Measurements from ENCODE around the gene PLOD1.
"Not testable (repeated sequence)": the region's sequence is repeated elsewhere in the genome, so short reads cannot be mapped to it uniquely, and the experiment has no call there.

The PLOD1 gene

DNA sequence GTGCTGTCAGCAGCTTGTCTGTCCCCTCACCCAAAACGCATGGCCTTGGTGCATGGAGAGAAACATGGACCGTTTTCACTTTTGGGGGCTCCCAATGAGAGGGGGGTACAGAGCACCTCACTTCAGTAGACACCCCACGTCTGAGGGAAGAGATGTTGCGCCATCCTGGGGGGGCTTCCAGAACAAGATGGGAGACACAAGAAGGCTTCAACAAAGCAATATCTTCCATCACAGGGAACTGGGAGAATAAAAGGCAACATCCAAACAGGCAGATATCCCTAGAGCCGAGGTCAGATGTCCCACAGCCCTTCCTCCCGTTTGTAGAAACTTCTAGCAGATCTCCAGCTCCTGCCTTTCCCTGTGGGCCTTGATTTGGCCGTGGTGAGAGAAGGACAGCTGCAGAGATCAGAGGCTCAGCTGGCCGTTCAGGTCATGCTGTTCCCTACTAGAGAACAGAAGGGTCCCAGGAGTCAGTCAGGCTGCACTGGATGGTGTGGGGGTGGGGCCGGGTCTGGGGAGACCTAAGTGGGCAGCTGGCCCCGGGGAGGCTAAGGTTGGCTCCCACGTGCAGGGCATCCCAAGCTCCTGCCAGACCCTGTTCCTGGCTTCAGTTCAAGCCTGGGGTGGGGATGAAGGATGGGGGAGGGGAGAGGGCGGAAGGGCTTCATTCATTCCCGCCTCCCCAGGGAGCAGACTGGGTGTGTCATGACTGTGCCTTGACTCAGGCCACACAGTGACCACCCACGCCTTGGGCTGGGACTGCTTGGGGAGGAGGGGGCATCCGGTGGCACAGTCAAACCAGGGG lies 4.4 kb downstream of the PLOD1 start:
- no peak for DNase-seq (ENCODE audit: low spot score)

DNA sequence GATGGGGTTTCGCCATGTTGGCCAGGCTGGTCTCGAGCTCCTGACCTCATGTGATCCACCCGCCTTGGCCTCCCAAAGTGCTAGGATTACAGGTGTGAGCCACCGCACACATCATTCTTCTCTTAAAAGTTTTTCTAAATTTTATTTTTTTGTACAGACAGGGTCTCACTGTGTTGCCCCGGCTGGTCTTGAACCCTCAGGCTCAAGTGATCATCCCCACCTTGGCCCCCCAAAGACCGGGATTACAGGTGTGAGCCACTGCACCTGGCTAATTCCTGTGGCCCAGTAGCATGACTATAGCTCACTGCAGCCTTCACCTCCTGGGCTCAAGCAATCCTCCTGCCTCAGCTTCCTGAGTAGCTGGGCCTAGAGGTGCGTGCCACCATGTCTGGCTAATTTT lies 5.3 kb downstream of the PLOD1 start:
- not testable (repeated sequence) for DNase-seq (ENCODE audit: low spot score)

DNA sequence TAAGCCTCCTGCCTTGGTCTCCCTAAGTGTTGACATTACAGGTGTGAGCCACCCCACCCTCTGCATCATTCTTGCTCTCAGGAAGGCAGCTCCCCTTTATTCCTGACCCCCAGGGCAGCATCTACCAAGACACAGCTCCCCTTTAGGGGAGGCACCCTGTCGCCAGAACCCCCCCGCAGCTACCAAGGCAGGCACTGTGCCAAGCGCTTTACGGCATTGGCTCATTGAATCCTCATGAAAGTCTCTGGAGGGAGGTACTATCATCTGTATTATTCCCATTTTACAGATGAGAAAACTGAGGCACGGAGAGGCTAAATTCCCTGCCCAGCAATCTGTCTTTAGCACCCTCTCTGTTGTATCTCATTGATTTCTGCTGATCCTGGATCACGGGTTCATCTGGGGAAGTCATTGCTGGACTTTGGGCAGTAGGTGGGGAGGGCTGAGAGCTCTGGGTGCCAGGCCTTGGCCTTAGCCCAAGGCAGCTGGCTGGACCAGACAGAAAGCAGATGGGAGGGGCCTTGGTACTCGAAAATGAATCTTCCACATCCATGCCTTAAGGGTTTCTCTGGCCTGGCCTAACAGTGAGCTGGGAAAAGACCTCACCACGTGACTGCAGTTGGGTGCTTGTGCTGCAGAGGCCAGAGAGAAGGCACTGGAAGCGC lies 5.9 kb downstream of the PLOD1 start:
- DNase-seq (ENCODE audit: low spot score), result no peak

DNA sequence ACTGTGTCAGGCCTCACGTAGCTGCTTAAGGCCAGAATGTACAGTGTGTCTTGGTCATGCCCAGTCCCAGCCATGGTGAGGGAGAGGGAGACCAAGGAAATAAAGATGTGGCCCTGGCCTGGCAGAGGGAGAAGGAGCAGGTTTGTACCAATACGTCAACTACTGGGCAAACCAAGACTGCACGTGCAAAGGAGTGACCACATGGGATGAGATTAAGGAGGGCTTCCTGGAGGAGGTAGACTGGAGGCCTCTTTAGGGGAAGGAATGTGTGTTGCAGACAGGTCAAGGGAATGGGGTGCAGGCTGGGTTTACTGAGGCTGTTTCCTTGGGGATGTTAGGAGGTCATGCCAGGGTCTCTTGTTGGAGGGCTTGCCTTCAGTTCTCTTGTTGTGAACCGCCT lies 7.8 kb downstream of the PLOD1 start:
- DNase-seq (ENCODE audit: low spot score), result no peak

DNA sequence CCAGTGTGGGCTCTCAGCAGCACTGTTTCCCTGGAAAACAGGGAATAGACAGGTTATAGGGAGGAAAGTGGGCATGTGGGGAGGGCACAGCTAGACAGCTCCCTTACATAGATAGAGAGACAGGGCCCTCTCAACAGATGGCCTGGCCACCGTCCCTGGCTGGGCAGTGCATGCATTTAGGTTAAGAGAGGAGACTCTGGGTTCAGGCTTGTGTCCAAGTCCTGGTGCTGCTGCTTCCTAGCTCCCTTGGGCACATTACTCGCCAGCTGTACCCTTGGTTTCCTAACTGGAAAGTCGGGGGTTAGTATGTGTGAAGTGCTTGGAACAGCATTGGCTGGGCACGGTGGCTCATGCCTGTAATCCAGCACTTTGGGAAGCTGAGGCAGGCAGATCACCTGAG lies 9.1 kb downstream of the PLOD1 start:
- no peak for DNase-seq (ENCODE audit: low spot score)

DNA sequence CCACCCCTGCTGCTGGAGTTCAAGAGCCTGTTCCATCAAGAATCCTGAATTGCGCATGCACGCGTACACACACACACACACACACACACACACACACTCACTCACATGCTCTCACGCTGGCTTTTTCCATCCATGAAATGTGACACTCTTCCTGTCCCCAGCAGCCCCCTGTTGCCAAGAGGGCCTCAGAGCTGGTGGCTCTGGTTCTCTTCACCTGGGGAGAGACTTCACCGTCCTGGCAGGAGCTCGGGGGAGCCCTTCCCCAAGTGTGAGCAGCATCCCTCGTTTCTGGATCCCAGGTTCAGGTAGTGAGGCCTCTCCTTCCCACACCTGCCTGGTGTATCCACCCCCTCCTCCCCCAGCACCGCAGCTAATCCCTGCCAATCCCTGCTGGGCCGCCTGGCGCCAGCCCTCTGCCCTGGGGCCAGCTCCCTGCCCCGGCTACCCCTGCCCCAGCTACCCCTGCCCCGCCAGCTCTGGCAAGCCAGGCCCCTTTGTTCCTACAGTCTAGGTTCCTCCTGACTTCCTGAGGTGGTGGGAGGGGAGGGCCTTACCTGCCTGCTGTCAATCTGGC lies 9.9 kb downstream of the PLOD1 start:
- DNase-seq (ENCODE audit: low spot score), result peak; percentile 65

DNA sequence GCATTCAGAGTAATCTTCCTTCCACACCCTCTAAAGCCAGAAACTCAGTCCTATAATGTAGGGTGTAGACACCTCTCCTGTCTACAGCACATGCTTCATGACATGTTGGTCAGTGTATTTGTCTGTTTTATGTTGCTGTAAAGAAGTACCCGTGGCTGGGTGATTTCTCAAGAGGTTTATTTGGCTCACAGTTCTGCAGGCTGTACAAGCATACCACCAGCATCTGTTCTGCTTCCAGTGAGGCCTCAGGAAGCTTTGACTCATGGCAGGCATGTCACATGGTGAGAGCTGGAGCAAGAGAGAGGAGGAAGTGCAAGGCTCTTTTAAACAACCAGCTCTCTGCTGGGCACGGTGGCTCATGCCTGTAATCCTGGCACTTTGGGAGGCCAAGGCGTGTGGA lies 12.1 kb downstream of the PLOD1 start:
- no peak for DNase-seq (ENCODE audit: low spot score)

DNA sequence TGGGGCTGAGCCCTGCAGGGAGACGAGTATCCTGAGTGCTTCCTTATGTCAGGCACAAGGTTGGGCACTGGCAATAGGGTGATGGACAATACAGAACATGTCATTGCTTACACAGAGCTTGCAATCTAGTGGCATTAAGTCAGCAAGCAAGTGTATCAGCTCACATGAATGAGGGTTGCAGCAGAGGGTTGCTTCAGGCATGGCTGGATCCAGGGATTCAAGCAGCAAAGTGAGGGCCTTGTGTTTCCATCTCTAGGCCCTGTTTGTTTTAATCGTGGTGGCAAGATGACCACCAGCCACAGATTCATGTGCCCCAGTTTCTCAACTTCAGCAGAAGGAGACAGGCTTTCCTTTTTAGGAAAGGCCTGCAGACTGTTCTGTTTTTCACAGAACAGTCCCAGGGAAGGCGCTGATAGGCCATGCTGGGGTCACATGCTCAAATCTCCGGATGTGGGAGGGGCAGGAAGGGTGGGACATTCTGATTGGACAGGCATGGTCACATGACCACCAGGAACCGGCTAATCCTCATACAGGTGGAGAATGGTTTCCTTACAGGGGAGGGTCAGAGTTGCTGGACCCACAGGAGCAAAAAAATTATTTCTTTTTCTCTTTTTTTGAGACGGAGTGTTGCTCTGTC lies 14.4 kb downstream of the PLOD1 start:
- DNase-seq (ENCODE audit: low spot score), result peak; percentile 57

DNA sequence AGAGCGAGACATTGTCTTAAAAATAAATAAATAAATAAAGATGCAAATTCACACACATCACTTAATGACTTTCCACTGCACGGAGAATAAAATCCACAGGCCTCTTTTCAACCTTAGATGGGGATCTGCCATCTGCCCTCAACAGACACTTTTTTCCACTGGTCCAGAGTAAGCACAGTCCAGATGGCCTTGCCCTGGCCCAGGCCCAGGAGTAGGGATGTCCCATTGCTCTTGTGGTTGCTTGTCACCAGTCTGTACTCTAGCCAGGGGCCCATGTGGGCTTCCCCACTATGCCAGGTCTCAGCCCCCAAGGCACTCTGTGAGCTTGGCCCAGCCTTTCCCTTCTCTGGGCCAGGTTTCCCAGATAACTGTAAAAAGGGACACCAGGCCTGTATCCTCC lies 17.4 kb downstream of the PLOD1 start:
- no peak for DNase-seq (ENCODE audit: low spot score)

DNA sequence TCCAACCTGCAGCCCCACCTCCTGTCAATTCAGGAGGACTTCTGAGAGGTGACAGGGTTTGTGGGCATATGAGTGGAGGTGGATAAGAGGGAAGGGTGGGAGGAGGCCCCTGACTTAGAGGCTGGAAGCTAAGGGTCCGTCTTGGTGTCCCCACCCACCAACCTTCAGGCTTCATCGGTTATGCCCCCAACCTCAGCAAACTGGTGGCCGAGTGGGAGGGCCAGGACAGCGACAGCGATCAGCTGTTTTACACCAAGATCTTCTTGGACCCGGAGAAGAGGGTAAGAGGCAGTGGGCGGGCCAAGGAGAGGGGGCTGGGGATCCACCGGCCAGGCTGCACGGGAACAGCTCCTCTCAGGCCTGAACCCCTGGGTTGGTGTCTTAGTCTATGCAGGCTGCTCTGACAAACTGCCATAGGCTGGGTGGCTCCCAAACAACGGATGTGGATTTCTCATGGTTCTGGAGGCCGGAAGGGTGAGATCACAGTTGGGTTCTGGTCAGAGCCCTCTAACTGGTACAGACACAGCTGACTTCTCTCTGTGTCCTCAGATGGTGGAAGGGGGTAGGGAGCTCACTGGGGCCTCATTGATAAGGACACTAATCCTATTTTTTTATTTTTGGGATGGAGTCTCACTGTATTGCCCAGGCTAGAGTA lies 18.1 kb downstream of the PLOD1 start:
- DNase-seq (ENCODE audit: low spot score), result no peak

DNA sequence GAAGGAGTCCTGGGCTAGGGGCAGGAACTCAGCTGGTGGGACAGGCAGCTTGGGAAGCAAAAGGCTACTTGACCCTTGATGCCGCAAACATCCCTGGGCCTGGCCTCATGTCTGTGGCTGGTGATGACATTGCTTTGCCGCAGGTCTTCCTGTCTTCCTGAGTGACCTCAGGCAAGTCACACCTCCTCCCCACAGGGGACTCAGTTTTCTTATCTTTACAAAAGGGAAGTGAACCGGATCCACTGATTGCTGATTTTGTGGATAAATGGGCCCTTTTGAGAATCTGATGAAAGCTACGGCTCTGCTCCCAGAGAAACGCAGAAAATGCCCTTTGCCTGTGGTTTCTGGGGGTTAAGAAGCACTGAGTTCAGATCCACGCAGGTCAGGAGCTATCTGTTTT lies 20.7 kb downstream of the PLOD1 start:
- DNase-seq (ENCODE audit: low spot score), result no peak

DNA sequence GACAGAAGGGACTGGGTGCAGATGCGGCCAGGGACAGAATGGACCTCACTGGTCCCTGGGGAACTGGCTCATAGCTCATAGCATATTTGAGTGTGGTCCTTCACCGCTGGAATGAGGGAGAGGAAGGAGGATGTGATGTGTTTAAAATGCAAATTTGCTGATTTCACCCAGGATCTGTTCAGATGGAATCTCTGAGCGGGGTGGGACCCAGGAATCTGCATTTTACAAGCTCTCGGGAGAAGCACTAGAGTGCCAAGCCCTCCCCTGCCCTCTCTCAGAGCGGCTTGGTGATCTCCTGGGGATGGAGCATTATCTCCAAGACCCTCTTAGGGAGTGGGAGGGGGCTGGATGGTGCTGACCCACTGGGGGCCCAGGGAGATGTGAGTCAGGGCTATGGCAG lies 22.9 kb downstream of the PLOD1 start:
- no peak for DNase-seq (ENCODE audit: low spot score)

DNA sequence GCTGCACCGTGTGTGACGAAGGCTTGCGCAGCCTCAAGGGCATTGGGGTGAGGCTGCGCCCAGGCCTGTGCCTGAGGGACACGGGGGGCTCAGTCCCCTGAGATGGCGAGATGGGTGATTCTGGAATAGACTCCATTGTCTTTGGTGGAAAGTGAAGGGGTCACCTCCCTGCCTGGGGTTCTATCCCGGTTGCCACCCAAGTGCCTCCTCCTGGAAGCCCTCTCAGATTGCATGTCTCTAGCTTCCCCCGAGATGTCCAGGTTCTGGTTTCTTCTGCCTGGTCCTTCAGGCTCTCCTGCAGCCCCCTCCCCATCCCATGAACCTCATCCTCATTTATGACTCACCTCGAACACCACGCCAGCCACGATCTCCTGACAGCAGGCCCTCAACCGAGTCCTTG lies 23.4 kb downstream of the PLOD1 start:
- no peak for DNase-seq (ENCODE audit: low spot score)

DNA sequence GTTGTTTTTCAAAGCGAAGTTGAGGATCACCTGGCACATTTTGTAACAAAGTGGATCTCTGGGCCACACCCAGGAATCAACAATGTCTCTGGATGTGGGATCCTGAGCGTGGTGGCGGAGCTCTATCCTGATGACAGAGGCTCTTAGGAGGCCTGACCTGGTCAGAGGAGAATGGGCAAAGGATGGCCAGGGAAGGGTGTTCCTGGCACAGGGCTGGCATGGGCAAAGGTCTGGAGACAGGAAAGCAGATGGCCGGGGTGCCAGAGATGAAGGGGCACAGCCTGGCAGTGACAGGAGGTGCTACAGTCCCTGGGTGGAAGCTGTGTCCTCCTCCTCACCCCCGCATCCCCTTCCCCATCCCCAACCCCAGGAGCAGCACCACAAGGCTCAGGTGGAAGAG lies 25.8 kb downstream of the PLOD1 start:
- no peak for DNase-seq (ENCODE audit: low spot score)

DNA sequence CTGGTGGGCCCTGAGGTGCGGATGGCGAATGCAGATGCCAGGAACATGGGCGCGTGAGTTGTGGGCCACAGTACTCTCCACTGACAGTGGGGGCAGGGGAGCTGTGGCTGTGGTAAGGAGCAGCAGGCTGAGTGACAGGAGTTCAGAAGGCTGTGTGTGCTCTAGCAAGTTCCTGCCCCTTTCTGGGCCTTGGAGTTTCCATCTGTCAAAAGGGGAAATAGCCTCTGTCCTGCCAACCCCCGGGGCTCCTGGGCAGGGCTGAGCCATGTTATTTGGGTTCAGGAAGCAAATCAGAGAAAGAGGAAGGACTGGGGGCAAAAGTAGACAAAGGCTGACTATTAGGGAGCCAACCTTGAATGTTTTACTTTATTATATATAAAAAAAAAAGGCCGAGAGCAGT lies 26.2 kb downstream of the PLOD1 start:
- DNase-seq (ENCODE audit: low spot score), result no peak

DNA sequence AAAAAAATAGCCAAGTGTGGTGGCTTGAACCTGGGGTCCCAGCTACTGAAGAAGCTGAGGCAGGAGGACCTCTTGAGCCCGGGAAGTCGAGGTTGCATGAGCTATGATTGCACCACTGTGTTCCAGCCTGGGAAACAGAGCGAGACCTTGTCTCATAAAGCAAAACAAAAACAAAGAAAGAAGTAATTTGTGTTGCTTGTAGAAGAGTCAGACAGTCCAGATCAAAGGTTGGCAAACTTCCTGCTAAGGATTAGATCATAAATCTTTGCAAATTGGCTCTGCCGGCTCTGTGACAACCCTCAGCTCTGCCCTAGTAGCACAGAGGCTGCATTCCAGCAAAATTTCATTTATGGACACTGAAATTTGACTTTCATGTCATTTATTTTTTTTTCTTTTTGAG lies 26.7 kb downstream of the PLOD1 start:
- no peak for DNase-seq (ENCODE audit: low spot score)

DNA sequence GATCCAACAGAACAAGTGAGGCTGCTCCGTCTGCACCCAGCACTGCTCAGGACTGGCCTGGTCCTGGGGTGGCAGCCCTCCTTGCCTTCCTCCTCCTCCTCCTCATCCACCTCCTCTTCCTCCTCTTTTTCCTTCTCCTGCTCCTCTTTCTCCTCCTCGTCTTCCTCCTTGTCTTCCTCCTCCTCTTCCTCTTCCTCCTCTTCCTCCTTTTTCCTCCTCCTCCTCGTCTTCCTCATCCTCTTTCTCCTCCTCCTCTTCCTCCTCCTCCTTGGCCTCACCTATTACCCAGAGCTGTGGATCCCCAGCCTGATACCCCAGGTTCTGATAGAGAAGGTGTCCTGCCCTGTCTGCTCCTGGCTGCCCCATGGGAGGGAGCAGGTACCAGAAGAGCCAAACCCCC lies 29.1 kb downstream of the PLOD1 start:
- DNase-seq (ENCODE audit: low spot score), result no peak

DNA sequence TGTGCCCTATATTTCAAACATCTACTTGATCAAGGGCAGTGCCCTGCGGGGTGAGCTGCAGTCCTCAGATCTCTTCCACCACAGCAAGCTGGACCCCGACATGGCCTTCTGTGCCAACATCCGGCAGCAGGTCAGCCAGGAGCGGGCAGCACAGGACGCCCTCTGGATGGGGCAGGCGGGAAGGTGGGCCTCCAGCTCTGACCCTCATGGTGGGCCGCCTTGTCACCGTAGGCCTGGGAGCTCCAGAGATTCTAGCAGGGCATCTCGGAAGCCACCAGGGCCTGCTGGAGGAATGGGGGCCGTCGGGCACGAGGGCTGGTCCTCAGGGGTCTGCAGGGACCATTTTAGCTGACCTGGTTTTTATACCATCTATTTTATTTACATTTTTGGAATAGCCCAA lies 30.1 kb downstream of the PLOD1 start:
- DNase-seq (ENCODE audit: low spot score), result peak; percentile 4

DNA sequence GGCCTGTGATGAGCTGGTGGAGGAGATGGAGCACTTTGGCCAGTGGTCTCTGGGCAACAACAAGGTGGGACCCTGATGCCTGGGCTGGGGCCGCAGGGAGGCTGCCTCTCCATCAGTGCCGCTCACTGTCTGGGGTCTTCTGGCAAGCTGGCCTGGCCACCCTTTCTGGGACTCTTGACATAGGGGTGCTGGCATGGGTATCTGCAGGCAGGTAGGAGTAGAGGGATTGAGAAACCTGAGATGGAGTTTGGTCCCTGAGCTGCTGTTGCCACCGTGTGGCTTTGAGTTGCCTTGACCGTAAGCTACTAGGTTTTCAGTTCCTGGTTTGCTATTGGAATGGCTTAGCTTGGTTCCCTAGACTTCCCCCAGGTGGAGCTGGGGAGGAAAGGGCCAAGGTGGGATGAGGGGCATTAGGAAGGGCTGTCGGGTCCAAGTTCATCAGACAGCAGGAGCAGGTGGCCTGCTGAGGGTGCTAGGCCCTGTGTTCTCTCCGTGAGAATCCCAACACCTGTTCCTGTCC lies 32.6 kb downstream of the PLOD1 start:
- DNase-seq (ENCODE audit: low spot score), result peak; percentile 82

DNA sequence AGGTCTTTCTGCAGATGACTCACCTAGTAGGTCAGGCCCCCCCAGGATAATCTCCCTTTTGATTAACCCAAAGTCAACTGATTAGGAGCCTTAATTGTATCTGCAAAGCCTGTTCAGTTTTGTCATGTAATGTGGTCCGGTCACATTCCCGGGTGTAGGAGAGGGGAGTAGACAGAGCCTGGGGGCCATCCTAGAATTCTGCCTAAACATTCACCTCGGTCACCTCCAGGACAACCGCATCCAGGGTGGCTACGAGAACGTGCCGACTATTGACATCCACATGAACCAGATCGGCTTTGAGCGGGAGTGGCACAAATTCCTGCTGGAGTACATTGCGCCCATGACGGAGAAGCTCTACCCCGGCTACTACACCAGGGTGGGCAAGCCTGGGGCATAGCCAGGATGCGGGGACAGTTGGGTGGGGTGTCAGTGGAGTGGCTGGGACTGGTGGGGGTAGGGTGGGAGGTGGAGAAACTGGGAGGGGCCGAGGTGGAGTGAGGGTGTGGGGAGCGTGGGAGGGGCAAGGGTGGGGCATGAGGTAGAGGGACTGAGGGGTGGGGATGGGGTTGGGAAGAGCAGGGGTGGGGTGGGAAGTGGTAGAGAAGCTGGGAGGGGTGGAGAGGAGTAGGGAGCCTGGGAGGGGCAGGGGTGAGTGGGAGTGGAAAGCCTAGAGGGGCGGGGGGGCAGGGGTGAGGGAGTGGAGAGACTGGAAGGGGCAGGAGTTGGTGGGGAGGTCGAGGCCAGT lies 36.1 kb downstream of the PLOD1 start:
- DNase-seq (ENCODE audit: low spot score), result no peak

DNA sequence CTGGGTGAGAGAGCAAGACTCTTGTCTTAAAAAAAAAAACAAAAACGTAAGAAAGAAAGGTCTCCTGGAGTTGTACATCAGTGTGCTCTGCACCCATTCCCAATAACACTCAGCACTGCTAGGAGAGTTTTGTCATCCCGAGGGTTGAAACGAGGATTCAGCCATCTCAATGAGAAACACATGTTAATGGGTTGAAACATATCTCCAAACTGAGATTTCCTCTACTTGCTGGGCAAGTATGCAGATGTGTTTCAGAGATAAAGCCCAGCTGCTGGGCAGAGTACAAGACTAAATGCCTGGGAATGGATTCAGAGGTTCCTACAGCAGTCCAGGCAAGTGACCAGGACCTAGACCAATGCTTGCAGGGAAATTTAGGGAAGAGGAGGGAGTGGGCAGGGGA lies 43.1 kb downstream of the PLOD1 start:
- DNase-seq (ENCODE audit: low spot score), result no peak

DNA sequence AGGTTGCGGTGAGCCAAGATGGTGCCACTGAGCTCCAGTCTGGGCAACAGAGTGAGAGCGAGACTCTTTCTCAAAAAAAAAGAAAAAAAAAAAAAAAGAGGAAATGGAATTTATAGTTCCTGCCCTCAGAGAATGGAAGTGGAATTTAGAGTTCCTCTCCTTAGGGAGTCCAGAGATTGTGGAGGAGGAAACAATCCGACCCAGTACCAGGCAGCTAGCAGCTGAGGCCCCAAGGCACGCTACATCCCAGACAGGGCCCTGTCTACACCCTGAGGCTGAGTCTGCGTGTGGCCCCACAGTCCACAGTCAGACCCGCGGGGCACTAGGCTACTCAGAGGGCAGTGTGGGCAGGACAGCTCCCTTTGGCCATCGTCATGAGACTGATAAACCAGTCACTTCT lies 43.8 kb downstream of the PLOD1 start:
- DNase-seq (ENCODE audit: low spot score), result no peak

Measured in iPS-NIHi11 (cell line).